Calu3 (cell line): ENCODE data around the gene UNC13C. TPM values are rescaled to one million over a fixed set of nuclear protein-coding genes. Genes with fewer than 3 reads are reported as not detected.

Experiments
- BruUV-seq: library from RNA; stranded (reverse); fragments of 400-500 nt; replicated peaks from 2 replicates; lab custom pipeline; 2021; lab: Mats Ljungman, UMichigan
- CTCF ChIA-PET: fragments of 300-600 bp; sonication (Branson Sonifier 250); formaldehyde crosslinking; loops from one replicate; lab custom pipeline; 2022; ENCODE audit warnings: antibody characterized with exemption; lab: Charles Lee
- DNase-seq: peaks from one replicate; pipeline ENCODE4 v3.0.0; 2022
- H3K27ac Mint-ChIP-seq: one replicate; pipeline ENCODE4 v1.8.0; 2022; ENCODE audit warnings: mixed read lengths; ENCODE audit not compliant: unreplicated experiment
- H3K27me3 Mint-ChIP-seq: one replicate; pipeline ENCODE4 v1.8.0; 2022; ENCODE audit warnings: mixed read lengths; ENCODE audit not compliant: unreplicated experiment
- H3K36me3 Mint-ChIP-seq: one replicate; pipeline ENCODE4 v1.8.0; 2022; ENCODE audit warnings: mild to moderate bottlenecking, moderate library complexity, mixed read lengths; ENCODE audit not compliant: insufficient read depth, unreplicated experiment
- H3K4me1 Mint-ChIP-seq: one replicate; pipeline ENCODE4 v1.8.0; 2022; ENCODE audit warnings: mild to moderate bottlenecking, low read depth, mixed read lengths; ENCODE audit not compliant: unreplicated experiment
- H3K4me3 Mint-ChIP-seq: one replicate; pipeline ENCODE4 v1.8.0; 2022; ENCODE audit warnings: mild to moderate bottlenecking, low read depth, moderate library complexity, mixed read lengths; ENCODE audit not compliant: unreplicated experiment
- H3K9me3 Mint-ChIP-seq: one replicate; pipeline ENCODE4 v1.8.0; 2022; ENCODE audit warnings: low read depth, mixed read lengths; ENCODE audit not compliant: unreplicated experiment
- CTCF ChIP-seq: fragments of 200-600 bp; IDR thresholded peaks from one replicate; pipeline ENCODE4 v1.8.0; 2022; ENCODE audit warnings: antibody characterized with exemption; ENCODE audit not compliant: unreplicated experiment
- intact Hi-C: fragments of 100-400 bp; cut with micrococcal nuclease; formaldehyde crosslinking; loops from one replicate; pipeline ENCODE4 v1.10.0; 2022; ENCODE audit not compliant: unreplicated experiment
- total RNA-seq: library from RNA; stranded (reverse); gene quantifications from 2 replicates; pipeline ENCODE4 v1.2.3, GENCODE V29; 2022

Gene UNC13C
- total RNA-seq, 1 experiment from 2014 or later: 0.38 TPM

DNA sequence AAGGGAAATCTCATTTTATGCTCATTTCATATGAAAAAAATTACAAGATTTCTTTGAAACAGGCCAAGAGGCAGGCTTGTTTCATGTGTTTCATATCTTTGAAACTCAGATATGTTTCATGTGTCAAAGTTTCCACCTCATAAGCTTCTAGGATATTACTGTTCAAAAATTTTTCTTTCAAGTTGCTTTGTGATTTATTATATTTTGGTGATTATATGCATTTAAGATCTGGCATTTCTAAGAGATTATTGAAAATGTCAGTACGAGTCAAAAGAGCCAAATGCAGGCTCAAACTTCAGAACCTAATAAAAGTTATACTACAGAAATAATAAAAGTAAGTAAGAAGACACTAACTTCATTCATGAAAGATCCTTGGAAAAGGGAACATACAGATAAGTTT, 590.1 kb downstream of the UNC13C start:
- no TSS peak for BruUV-seq
- Mint-ChIP-seq H3K4me1 (no peaks in the 10 kb centered on the region), H3K9me3 (peaks cover 8% of the 10 kb centered on the region), H3K27ac (no peak overlapping the region), H3K36me3 (no peaks in the 10 kb centered on the region), H3K27me3 (no peaks in the 10 kb centered on the region), H3K4me3 (no peak overlapping the region)
- CTCF ChIA-PET: no interaction called here
- no peak for TF ChIP-seq CTCF
- DNase-seq: no peak
- intact Hi-C loops: no loop called here

DNA sequence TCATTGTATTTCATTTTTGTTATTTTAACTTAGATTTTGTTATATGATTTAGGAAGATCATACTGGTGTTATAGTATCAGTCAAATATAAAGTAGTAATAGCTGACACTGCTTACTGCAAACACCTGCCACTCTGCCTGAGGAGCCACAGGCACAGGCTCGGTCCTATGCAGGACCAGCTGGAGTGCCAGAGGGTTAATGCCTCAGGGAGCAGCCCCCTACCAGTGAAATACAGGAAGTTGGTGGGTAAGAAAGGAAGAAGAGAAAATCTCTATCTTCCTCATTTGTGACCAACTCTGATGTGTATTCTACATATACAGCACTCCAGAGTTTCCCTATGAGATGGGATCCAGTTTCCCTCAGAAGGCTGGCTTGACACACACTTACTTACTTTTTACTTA, 593.3 kb downstream of the UNC13C start:
- intact Hi-C loops: no loop called here
- no peak for TF ChIP-seq CTCF
- Mint-ChIP-seq H3K27me3 (no peaks in the 10 kb centered on the region), H3K27ac (no peak overlapping the region), H3K4me3 (no peak overlapping the region), H3K36me3 (no peaks in the 10 kb centered on the region), H3K4me1 (no peaks in the 10 kb centered on the region), H3K9me3 (peaks cover 12% of the 10 kb centered on the region)
- CTCF ChIA-PET: no interaction called here
- BruUV-seq: no TSS peak
- no peak for DNase-seq

GRCh38 chr15:54575586-54575985, 597.3 kb downstream of the UNC13C start:
- no peak for DNase-seq
- CTCF ChIA-PET: interaction anchor here (0.6 kb wide), 1 partner anchor 833 kb away, joined by 3 read pairs; the partner anchor contains the start of gene PIERCE2
- intact Hi-C loops: no loop called here
- Mint-ChIP-seq H3K4me3 (no peak overlapping the region), H3K9me3 (peaks cover 17% of the 10 kb centered on the region), H3K27me3 (no peaks in the 10 kb centered on the region), H3K27ac (no peak overlapping the region), H3K4me1 (no peaks in the 10 kb centered on the region), H3K36me3 (no peaks in the 10 kb centered on the region)
- BruUV-seq: no TSS peak
- no peak for TF ChIP-seq CTCF

DNA sequence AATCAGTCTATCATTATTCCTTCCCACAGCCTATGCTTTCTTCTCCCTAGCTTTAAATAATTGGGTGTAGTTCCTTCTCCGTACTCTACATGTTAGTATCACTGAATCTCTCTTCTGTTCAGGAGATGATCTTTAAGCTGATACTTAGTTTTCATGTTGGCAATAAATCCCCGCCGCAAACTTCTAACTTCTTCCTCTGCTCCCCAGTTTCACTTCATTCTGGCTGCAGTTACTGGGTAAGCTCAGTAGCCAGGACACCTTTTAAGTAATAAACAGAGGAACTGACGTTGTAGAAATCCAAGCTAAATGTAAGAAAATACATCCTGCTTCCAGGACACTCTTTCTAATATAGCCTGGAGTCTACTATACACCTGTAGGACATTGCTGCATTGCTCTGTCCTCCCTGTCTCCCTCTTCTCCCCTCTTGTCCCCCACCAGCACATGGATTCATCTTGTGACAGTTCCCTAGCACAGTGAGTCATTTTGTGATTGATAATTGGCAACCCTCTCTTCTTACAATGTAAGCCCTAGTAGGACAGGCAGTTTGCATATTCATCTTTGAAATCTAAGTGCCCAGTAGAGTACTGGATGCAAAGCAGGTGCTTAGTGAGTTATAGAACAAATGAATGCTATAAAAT, 598.2 kb downstream of the UNC13C start:
- Mint-ChIP-seq H3K9me3 (peaks cover 18% of the 10 kb centered on the region), H3K27ac (no peak overlapping the region), H3K4me1 (no peaks in the 10 kb centered on the region), H3K27me3 (no peaks in the 10 kb centered on the region), H3K36me3 (no peaks in the 10 kb centered on the region), H3K4me3 (no peak overlapping the region)
- no TSS peak for BruUV-seq
- intact Hi-C loops: no loop called here
- CTCF ChIA-PET: interaction anchor here (0.6 kb wide), 1 partner anchor 108 kb away, joined by 3 read pairs; no protein-coding TSS in a partner anchor
- DNase-seq: no peak
- TF ChIP-seq CTCF: no peak
